DOHH2 (cell line): ENCODE data around the gene OR10A6.

Experiments
- CTCF ChIP-seq: fragments of 200-600 bp; sonication (generic); IDR thresholded peaks from one replicate; pipeline ENCODE4 v1.5.1; 2014; ENCODE audit warnings: antibody characterized with exemption, mild to moderate bottlenecking, low read depth, low read length; ENCODE audit not compliant: poor library complexity, severe bottlenecking
- EZH2phosphoT487 ChIP-seq: fragments of 200-600 bp; sonication (generic); IDR thresholded peaks from 2 replicates; pipeline ENCODE4 v1.6.1; 2017; ENCODE audit warnings: borderline replicate concordance, mild to moderate bottlenecking, antibody characterized with exemption, low read length, moderate library complexity, mixed read lengths

GRCh38 chr11:7905961-7906429, 25.1 kb downstream of the OR10A6 start:
- no peak for TF ChIP-seq CTCF
- no peak for TF ChIP-seq EZH2phosphoT487
